Measurements from ENCODE around the gene YWHAH. TPM values are rescaled to one million over a fixed set of nuclear protein-coding genes. Genes with fewer than 3 reads are reported as not detected.

The YWHAH gene
- total RNA-seq, 4 donors from 2014 or later = 93.0 to 111 (median 103) TPM

DNA sequence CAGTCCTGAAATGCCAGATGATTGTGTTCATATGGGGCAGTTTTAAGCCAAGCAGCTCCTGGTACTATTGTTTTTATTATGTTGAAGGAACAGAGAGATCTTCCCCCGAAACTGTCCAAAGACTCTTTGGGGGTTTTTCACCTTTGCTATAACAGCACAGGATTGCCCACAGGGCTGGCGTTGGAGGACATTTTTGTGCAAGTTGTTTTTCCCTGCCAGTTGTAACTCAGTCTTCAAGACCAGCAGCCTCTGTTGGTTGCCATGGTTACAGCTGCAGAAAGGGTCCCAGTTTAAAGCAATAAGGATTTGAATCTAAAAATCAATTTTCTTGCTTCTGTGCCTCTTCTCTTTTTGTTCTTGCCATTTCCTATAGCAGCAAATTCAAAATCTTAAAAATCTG, 45.4 kb upstream of the YWHAH start:
- 94 to 98% methylated on average over 2 of the region's 2 CpGs for WGBS, 2 donors
- no peak for DNase-seq
- H3K27me3 ChIP-seq = no peaks in the 10 kb centered on the region
- no peak overlapping the region for H3K27ac ChIP-seq
- TF ChIP-seq, protein P1, sequence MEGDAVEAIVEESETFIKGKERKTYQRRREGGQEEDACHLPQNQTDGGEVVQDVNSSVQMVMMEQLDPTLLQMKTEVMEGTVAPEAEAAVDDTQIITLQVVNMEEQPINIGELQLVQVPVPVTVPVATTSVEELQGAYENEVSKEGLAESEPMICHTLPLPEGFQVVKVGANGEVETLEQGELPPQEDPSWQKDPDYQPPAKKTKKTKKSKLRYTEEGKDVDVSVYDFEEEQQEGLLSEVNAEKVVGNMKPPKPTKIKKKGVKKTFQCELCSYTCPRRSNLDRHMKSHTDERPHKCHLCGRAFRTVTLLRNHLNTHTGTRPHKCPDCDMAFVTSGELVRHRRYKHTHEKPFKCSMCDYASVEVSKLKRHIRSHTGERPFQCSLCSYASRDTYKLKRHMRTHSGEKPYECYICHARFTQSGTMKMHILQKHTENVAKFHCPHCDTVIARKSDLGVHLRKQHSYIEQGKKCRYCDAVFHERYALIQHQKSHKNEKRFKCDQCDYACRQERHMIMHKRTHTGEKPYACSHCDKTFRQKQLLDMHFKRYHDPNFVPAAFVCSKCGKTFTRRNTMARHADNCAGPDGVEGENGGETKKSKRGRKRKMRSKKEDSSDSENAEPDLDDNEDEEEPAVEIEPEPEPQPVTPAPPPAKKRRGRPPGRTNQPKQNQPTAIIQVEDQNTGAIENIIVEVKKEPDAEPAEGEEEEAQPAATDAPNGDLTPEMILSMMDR (IDR thresholded peaks at IDR 0.05) = no peak
- no peak for TF ChIP-seq POLR2A (IDR thresholded peaks at IDR 0.05)
- no peaks in the 10 kb centered on the region for H3K9me3 ChIP-seq
- intact Hi-C loops (cut with DNase I) = no loop called here
- no peak overlapping the region for H3K4me3 ChIP-seq (replicated peaks in 1 of 3)
- H3K36me3 ChIP-seq = peaks cover 13 to 16% of the 10 kb centered on the region in 2 donors
- H3K4me1 ChIP-seq = no peaks in the 10 kb centered on the region

DNA sequence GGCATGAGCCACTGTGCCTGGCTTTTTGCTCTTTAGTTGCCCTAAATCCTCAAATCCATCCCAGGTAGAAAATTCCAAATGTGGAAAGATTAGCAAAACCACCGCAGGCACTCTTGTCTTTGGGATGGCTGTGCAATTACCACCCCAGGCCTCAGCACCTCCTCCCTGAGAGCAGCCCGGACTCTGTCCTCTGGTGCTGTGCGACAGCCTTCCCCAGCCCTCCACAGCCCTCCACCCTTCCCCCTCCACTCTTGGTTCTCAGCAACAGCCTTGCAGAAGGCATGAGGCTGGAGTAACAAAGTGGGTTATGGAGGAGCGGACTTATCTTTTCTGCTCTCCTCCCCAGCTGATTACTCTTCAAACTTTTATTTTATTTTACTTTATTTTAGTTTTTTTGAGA, 44.7 kb upstream of the YWHAH start:
- Histone ChIP-seq H3K36me3 (peaks cover 13 to 16% of the 10 kb centered on the region in 2 donors), H3K4me3 (replicated peaks in 1 of 3) (no peak overlapping the region), H3K4me1 (no peaks in the 10 kb centered on the region), H3K27ac (no peak overlapping the region), H3K27me3 (no peaks in the 10 kb centered on the region), H3K9me3 (no peaks in the 10 kb centered on the region)
- TF ChIP-seq POLR2A (IDR thresholded peaks at IDR 0.05) = no peak
- DNase-seq = no peak
- WGBS, 2 donors = 93 to 94% methylated on average over 4 of the region's 4 CpGs
- intact Hi-C loops (cut with DNase I) = no loop called here

DNA sequence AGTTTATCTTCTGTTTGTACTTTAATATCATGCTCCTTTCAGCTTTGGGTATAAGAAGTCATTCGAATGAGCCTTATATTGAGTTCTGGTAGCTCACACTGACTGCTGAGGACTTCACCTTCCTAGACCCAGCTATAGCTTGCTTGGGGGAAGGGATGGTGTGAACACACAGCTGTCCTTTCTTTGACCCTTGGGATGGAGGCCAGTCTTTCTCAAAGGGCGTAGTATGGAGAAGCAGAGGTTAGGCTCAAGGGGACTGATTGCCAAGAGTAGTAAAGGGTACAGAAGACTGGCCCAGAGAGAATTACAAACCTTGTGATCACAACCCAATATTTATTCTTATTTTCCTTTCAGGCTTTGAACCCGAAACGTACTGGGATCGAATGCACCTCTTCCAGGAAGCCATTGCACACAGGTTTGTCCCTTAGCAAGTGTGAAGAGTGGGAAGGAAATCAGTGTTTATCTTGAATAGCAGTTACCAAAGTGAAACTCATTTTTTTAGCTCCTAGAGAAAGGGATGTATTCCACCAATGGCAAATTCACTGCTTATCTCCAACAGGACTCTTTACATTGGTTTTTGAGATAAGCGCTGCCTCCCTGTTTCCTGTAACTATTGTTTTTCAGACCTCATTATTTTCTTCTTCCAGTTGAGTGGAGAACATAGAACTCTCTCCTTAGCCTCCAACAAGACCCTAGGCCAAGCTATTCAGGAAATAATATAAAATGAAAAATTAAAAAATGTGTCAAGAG, 42.8 kb upstream of the YWHAH start:
- no peaks in the 10 kb centered on the region for H3K27me3 ChIP-seq
- no peak for DNase-seq
- H3K9me3 ChIP-seq = no peaks in the 10 kb centered on the region
- no peaks in the 10 kb centered on the region for H3K4me1 ChIP-seq
- no peak overlapping the region for H3K27ac ChIP-seq
- intact Hi-C loops (cut with DNase I) = no loop called here
- H3K4me3 ChIP-seq (replicated peaks in 1 of 3) = no peak overlapping the region
- no peak for TF ChIP-seq POLR2A (IDR thresholded peaks at IDR 0.05)
- WGBS, 2 donors = 84 to 92% methylated on average over 6 of the region's 6 CpGs
- H3K36me3 ChIP-seq = peaks cover 13 to 17% of the 10 kb centered on the region in 2 donors

DNA sequence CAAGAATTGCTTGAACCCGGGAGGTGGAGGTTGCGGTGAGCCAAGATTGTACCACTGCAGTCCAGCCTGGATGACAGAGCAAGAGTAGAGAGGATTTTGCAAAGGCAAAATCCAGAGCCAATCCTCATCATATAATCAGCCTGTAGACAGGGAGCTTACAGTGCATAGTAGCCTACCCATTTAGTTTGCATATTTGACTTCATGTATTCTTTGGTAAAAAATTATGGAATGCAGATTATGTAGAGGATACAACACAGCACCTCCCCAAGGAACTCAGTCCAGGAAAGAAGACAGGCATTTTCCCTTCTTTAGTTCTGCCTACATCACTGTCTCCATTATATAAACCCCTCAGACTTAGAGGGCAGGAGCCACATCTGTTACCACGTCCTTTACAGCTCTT, 39.7 kb upstream of the YWHAH start:
- TF ChIP-seq, protein P1 (IDR thresholded peaks at IDR 0.05) = no peak
- TF ChIP-seq POLR2A (IDR thresholded peaks at IDR 0.05) = no peak
- H3K36me3 ChIP-seq = peaks cover 0 to 6% of the 10 kb centered on the region in 2 donors
- no peaks in the 10 kb centered on the region for H3K9me3 ChIP-seq
- WGBS, 2 donors = 96 to 99% methylated on average over 3 of the region's 3 CpGs
- intact Hi-C loops (cut with DNase I) = no loop called here
- H3K4me3 ChIP-seq (replicated peaks in 1 of 3) = no peak overlapping the region
- no peaks in the 10 kb centered on the region for H3K4me1 ChIP-seq
- no peak overlapping the region for H3K27ac ChIP-seq
- no peaks in the 10 kb centered on the region for H3K27me3 ChIP-seq
- no peak for DNase-seq

DNA sequence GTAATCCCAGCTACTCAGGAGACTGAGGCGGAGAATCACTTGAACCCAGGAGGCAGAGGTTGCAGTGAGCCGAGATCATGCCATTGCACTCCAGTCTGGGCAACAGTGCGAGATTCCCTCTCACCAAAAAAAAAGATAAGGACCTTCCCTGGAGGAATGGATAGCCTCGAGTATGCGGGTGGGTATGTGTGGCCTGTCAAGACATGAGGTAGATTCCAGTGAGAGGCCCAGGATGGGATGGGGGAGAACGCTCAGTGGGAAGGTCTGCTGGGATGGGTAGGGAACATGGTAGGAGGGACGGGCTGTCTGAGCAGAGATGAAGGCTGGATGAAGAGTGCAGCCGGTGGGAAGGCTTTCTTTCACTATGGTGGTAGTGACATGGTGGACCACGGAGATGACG, 39.0 kb upstream of the YWHAH start:
- Histone ChIP-seq H3K36me3 (peaks cover 0 to 6% of the 10 kb centered on the region in 2 donors), H3K4me3 (replicated peaks in 1 of 3) (no peak overlapping the region), H3K4me1 (no peaks in the 10 kb centered on the region), H3K27ac (no peak overlapping the region), H3K9me3 (no peaks in the 10 kb centered on the region), H3K27me3 (no peaks in the 10 kb centered on the region)
- intact Hi-C loops (cut with DNase I) = no loop called here
- TF ChIP-seq, protein P1 (IDR thresholded peaks at IDR 0.05) = no peak
- no peak for TF ChIP-seq POLR2A (IDR thresholded peaks at IDR 0.05)
- no peak for DNase-seq
- WGBS, 2 donors = 94% methylated on average over 10 of the region's 10 CpGs

DNA sequence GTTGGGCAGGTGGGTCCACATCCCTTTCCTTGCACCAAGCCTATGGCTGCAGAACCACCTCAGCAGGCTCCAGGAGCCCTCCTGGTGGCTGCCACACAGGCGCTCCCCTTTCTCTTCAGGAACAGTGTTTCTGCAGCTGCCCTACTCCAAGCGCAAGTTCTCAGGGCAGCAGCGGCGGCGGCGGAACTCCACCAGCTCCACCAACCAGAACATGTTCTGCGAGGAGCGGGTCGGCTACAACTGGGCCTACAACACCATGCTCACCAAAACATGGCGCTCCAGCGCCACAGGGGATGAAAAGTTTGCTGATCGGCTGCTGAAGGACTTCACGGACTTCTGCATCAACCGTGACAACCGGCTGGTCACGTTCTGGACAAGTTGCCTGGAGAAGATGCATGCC, 38.2 kb upstream of the YWHAH start:
- Histone ChIP-seq H3K36me3 (peaks cover 0 to 6% of the 10 kb centered on the region in 2 donors), H3K27ac (no peak overlapping the region), H3K4me3 (replicated peaks in 1 of 3) (no peak overlapping the region), H3K4me1 (no peaks in the 10 kb centered on the region), H3K27me3 (no peaks in the 10 kb centered on the region), H3K9me3 (no peaks in the 10 kb centered on the region)
- no peak for DNase-seq
- WGBS, 2 donors = 96 to 100% methylated on average over 12 to 15 of the region's 16 CpGs
- intact Hi-C loops (cut with DNase I) = no loop called here
- TF ChIP-seq POLR2A (IDR thresholded peaks at IDR 0.05) = no peak
- TF ChIP-seq, protein P1 (IDR thresholded peaks at IDR 0.05) = no peak

Measured in thyroid gland (tissue), 4 donors.